A549 (cell line): ENCODE results near the gene AFF2.

Experiments
- FOSL2 ChIP-seq, 2 experiments: fragments of 450-650 bp in 1 of 2; fragments of >200 bp in 1 of 2; sonication (Bioruptor Twin) in 1 of 2; formaldehyde crosslinking; IDR thresholded peaks; 2 replicates each; pipeline versions ENCODE4 v1.5.0 to v1.6.1; 2016 to 2020; ENCODE audit warnings: mild to moderate bottlenecking in 1 of 2, moderate library complexity in 1 of 2
- MAZ ChIP-seq: fragments of 150-350 bp; IDR thresholded peaks from 2 replicates; pipeline ENCODE4 v1.6.1; 2014; ENCODE audit warnings: antibody characterized with exemption, low read depth, low read length, borderline replicate concordance
- POLR2A ChIP-seq: IDR thresholded peaks from 2 replicates; pipeline ENCODE4 v1.6.1; 2012; ENCODE audit warnings: mild to moderate bottlenecking, low read length
- RAD21 ChIP-seq, 2 experiments: fragments of >200 bp in 1 of 2; sonication (Bioruptor Twin) in 1 of 2; formaldehyde crosslinking in 1 of 2; IDR thresholded peaks in 1 of 2; conservative IDR thresholded peaks in 1 of 2; 2 replicates in 1 of 2; 3 replicates in 1 of 2; pipeline ENCODE4 v1.6.1; 2012 to 2018; ENCODE audit warnings: inconsistent platforms in 1 of 2
- RFX5 ChIP-seq: fragments of 450-650 bp; IDR thresholded peaks from 2 replicates; pipeline ENCODE4 v1.7.1; 2014; ENCODE audit warnings: antibody characterized with exemption, mild to moderate bottlenecking, moderate library complexity
- SMC3 ChIP-seq: fragments of >200 bp; sonication (Bioruptor Twin); formaldehyde crosslinking; IDR thresholded peaks from 3 replicates; pipeline ENCODE4 v1.6.1; 2018; ENCODE audit warnings: inconsistent platforms
- USF2 ChIP-seq: fragments of 450-650 bp; IDR thresholded peaks from 2 replicates; pipeline ENCODE4 v1.6.1; 2014; ENCODE audit warnings: antibody characterized with exemption
- TF ChIP-seq, protein P1 (sequence below): fragments of >200 bp; sonication (Bioruptor Twin); formaldehyde crosslinking; IDR thresholded peaks from 3 replicates; pipeline ENCODE4 v1.5.1; 2016
- TF ChIP-seq, protein P2 (sequence below): fragments of 250-450 bp; sonication (Bioruptor Pico); IDR thresholded peaks from 2 replicates; pipeline ENCODE4 v1.5.0; 2021; ENCODE audit warnings: mild to moderate bottlenecking, moderate library complexity, borderline replicate concordance

DNA sequence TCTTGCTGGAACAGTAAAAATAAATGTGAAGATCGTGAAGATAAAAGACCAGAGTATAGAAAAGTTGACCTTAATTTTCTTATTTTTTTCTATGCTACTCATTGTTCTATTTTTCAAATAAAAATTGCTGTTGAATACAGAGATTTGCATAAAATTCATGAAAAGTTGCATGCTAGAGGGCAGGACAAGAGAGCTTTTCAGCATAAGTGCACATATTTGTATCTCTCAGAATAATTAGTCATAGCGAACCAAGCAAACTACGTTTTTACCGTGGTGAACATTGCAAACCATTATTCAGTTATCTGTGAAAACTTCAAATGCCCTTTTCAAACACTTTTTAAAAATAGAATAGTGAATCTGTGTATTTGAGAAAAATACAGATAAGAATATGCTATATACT, 26.4 kb upstream of the AFF2 start:
- TF ChIP-seq, protein P1, sequence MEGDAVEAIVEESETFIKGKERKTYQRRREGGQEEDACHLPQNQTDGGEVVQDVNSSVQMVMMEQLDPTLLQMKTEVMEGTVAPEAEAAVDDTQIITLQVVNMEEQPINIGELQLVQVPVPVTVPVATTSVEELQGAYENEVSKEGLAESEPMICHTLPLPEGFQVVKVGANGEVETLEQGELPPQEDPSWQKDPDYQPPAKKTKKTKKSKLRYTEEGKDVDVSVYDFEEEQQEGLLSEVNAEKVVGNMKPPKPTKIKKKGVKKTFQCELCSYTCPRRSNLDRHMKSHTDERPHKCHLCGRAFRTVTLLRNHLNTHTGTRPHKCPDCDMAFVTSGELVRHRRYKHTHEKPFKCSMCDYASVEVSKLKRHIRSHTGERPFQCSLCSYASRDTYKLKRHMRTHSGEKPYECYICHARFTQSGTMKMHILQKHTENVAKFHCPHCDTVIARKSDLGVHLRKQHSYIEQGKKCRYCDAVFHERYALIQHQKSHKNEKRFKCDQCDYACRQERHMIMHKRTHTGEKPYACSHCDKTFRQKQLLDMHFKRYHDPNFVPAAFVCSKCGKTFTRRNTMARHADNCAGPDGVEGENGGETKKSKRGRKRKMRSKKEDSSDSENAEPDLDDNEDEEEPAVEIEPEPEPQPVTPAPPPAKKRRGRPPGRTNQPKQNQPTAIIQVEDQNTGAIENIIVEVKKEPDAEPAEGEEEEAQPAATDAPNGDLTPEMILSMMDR: no peak
- TF ChIP-seq POLR2A (no peak), RAD21 (conservative IDR thresholded peaks at IDR 0.05 in 1 of 2, IDR thresholded peaks at IDR 0.05 in 1 of 2) (no peak), USF2 (no peak), MAZ (no peak), FOSL2 (IDR thresholded peaks at IDR 0.05) (no peak), FOSL2 (CRISPR knock-in tag; IDR thresholded peaks at IDR 0.05) (no peak), RFX5 (no peak), SMC3 (no peak)
- TF ChIP-seq, protein P2, sequence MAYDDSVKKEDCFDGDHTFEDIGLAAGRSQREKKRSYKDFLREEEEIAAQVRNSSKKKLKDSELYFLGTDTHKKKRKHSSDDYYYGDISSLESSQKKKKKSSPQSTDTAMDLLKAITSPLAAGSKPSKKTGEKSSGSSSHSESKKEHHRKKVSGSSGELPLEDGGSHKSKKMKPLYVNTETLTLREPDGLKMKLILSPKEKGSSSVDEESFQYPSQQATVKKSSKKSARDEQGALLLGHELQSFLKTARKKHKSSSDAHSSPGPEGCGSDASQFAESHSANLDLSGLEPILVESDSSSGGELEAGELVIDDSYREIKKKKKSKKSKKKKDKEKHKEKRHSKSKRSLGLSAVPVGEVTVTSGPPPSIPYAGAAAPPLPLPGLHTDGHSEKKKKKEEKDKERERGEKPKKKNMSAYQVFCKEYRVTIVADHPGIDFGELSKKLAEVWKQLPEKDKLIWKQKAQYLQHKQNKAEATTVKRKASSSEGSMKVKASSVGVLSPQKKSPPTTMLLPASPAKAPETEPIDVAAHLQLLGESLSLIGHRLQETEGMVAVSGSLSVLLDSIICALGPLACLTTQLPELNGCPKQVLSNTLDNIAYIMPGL (CRISPR knock-in tag): no peak
